Osteocyte (in vitro differentiated cells): ENCODE results near the gene KIF5C. TPM values are rescaled to one million over a fixed set of nuclear protein-coding genes. Genes with fewer than 3 reads are reported as not detected.

Experiments used
- DNase-seq: peaks from one replicate; pipeline ENCODE4 v3.0.0; 2021; ENCODE audit warnings: mixed read lengths; ENCODE audit not compliant: unreplicated experiment; ENCODE audit errors: extremely low spot score
- H3K27ac Mint-ChIP-seq: one replicate; pipeline ENCODE4 v1.8.0; 2021; ENCODE audit warnings: mild to moderate bottlenecking, mixed read lengths; ENCODE audit not compliant: unreplicated experiment
- H3K27me3 Mint-ChIP-seq: one replicate; pipeline ENCODE4 v1.8.0; 2021; ENCODE audit warnings: mixed read lengths; ENCODE audit not compliant: unreplicated experiment
- H3K36me3 Mint-ChIP-seq: one replicate; pipeline ENCODE4 v1.8.0; 2021; ENCODE audit warnings: mixed read lengths; ENCODE audit not compliant: unreplicated experiment
- H3K4me1 Mint-ChIP-seq: one replicate; pipeline ENCODE4 v1.8.0; 2021; ENCODE audit warnings: mixed read lengths; ENCODE audit not compliant: unreplicated experiment
- H3K4me3 Mint-ChIP-seq: one replicate; pipeline ENCODE4 v1.8.0; 2021; ENCODE audit warnings: mild to moderate bottlenecking, moderate library complexity, mixed read lengths; ENCODE audit not compliant: unreplicated experiment
- H3K9me3 Mint-ChIP-seq: one replicate; pipeline ENCODE4 v1.8.0; 2021; ENCODE audit warnings: mixed read lengths; ENCODE audit not compliant: unreplicated experiment
- CTCF ChIP-seq: fragments of 200-600 bp; sonication (generic); IDR thresholded peaks from 2 replicates; pipeline ENCODE4 v1.5.0; 2021; ENCODE audit warnings: antibody characterized with exemption, mild to moderate bottlenecking, moderate library complexity
- total RNA-seq: library from RNA; stranded (reverse); gene quantifications from 2 replicates; pipeline ENCODE4 v1.2.1, GENCODE V29; 2021

The KIF5C gene
- total RNA-seq, 1 donor from 2014 or later, result 10.2 TPM

- Mint-ChIP-seq H3K27ac (no peak overlapping the region), H3K36me3 (no peaks in the 10 kb centered on the region), H3K9me3 (no peaks in the 10 kb centered on the region), H3K27me3 (no peaks in the 10 kb centered on the region), H3K4me1 (no peaks in the 10 kb centered on the region), H3K4me3 (no peak overlapping the region)
- DNase-seq, result no peak
- no peak for TF ChIP-seq CTCF
Measured at GRCh38 chr2:149029307-149029965, 154.4 kb downstream of the KIF5C start.

GRCh38 chr2:149031396-149031795, 156.4 kb downstream of the KIF5C start:
- no peaks in the 10 kb centered on the region for H3K9me3 Mint-ChIP-seq

GRCh38 chr2:149033716-149034115, 158.7 kb downstream of the KIF5C start:
- Mint-ChIP-seq H3K9me3 (no peaks in the 10 kb centered on the region), H3K27me3 (no peaks in the 10 kb centered on the region), H3K27ac (no peak overlapping the region), H3K4me3 (no peak overlapping the region), H3K36me3 (no peaks in the 10 kb centered on the region), H3K4me1 (peaks cover 6% of the 10 kb centered on the region)
- no peak for TF ChIP-seq CTCF
- DNase-seq, result no peak

More at GRCh38 chr2:149031396-149031795, 156.4 kb downstream of the KIF5C start:
- DNase-seq, result no peak
- Mint-ChIP-seq H3K27me3 (no peaks in the 10 kb centered on the region), H3K27ac (no peak overlapping the region), H3K36me3 (no peaks in the 10 kb centered on the region), H3K4me1 (no peaks in the 10 kb centered on the region), H3K4me3 (no peak overlapping the region)
- TF ChIP-seq CTCF, result no peak

GRCh38 chr2:149034406-149034805, 159.4 kb downstream of the KIF5C start:
- no peak overlapping the region for H3K27ac Mint-ChIP-seq
- H3K4me3 Mint-ChIP-seq, result no peak overlapping the region
- H3K27me3 Mint-ChIP-seq, result no peaks in the 10 kb centered on the region
- no peaks in the 10 kb centered on the region for H3K9me3 Mint-ChIP-seq
- TF ChIP-seq CTCF, result no peak
- H3K4me1 Mint-ChIP-seq, result peaks cover 10% of the 10 kb centered on the region
- no peak for DNase-seq
- no peaks in the 10 kb centered on the region for H3K36me3 Mint-ChIP-seq

- H3K9me3 Mint-ChIP-seq, result no peaks in the 10 kb centered on the region
- TF ChIP-seq CTCF, result no peak
- no peak for DNase-seq
- no peaks in the 10 kb centered on the region for H3K27me3 Mint-ChIP-seq
- peaks cover 15% of the 10 kb centered on the region for H3K4me1 Mint-ChIP-seq
- H3K36me3 Mint-ChIP-seq, result no peaks in the 10 kb centered on the region
- H3K4me3 Mint-ChIP-seq, result no peak overlapping the region
- no peak overlapping the region for H3K27ac Mint-ChIP-seq
Measured at GRCh38 chr2:149036507-149037293, 161.7 kb downstream of the KIF5C start.
